Umbilical cord (tissue), 2 donors: ENCODE data around the gene TGFB1I1. TPM values are rescaled to one million over a fixed set of nuclear protein-coding genes. Genes with fewer than 3 reads are reported as not detected.
"Not testable (repeated sequence)": the region's sequence is repeated elsewhere in the genome, so short reads cannot be mapped to it uniquely, and the experiment has no call there.

ENCODE experiments used
- DNase-seq: peaks from one replicate; pipeline ENCODE4 v3.0.0-alpha.2; 2015; ENCODE audit warnings: low spot score
- total RNA-seq: library from RNA; depleted of rRNA; stranded (reverse); fragments of >200 nt; gene quantifications from one replicate; pipeline ENCODE4 v1.2.3, GENCODE V29; 2014; ENCODE audit warnings: low replicate concordance; ENCODE audit not compliant: insufficient read depth

The TGFB1I1 gene
- total RNA-seq, 1 donor from 2014 or later: 83.3 TPM

DNA sequence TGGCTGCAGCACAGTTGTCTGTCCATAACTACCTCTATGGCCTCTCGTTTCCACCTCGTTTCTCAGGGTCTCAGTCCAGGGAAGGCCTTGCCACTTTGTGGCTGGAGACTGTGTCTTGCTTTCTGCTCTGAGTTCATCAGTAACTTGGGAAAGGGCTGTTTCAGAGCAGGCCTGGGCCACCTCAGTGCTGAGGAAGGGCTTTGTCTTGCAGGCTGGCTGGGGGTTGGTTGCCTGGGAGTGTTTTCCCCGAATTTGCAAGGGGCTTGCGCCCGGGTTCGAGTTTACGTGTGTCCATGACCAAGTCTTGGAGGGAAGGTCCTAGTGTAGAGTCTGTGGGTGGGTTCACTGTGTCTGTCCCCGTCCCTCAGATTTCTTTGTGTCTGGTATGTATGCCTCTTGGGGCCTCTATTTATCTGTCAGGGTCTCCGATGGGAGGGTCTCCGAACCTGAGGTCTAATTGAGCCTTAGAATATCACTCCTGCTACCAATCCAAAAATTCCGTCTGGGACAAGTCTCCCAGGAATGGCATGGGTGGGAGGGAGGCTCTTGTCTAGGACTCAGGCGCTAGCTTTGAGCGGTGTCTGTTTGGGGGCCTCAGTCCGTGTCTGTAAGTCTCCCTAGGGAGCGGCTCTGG, 594 bp upstream of the TGFB1I1 start:
- no peak for DNase-seq

DNA sequence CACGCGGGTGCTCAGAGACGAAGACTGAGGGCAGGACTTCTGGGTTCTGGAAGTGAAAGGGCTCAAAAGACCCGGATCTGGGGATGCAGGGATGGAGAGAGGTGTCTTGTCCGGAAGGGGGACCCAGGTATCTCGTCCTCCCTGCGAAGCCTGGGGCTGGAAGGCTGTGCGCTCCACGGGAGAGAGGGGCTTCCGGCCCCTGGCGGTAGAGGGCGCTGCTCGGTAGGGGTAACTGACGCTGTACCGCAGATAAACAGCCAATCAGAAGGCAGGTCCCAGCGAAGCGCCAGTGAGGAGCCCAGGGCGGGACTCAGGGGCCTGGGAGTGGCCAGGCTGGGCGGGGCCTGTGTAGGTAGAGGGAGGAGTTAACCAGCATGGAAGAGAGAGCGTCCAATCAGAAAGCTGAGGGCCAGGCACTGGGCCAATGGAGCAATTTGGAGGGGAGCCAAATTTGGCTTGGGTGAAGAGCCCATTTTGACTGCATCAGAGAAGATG, 804 bp downstream of the TGFB1I1 start:
- DNase-seq: peak; percentile 90

- no peak for DNase-seq
These were observed 1.5 kb downstream of the TGFB1I1 start for GRCh38 chr16:31473264-31473984.

DNA sequence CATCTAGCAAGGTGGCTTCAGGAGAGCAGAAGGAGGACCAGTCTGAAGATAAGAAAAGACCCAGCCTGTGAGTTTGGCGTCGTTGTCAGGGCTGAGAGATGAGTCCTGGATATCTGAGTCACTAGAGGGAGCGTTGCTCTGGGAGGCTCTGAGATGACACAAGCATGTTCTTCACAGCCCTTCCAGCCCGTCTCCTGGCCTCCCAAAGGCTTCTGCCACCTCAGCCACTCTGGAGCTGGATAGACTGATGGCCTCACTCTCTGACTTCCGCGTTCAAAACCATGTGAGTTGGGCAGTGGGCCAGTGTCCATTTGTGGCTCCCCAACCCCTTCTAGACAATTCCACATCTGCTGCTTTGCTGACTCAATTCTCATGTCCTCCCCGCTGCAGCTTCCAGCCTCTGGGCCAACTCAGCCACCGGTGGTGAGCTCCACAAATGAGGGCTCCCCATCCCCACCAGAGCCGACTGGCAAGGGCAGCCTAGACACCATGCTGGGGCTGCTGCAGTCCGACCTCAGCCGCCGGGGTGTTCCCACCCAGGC, 2.3 kb downstream of the TGFB1I1 start:
- DNase-seq: no peak

DNA sequence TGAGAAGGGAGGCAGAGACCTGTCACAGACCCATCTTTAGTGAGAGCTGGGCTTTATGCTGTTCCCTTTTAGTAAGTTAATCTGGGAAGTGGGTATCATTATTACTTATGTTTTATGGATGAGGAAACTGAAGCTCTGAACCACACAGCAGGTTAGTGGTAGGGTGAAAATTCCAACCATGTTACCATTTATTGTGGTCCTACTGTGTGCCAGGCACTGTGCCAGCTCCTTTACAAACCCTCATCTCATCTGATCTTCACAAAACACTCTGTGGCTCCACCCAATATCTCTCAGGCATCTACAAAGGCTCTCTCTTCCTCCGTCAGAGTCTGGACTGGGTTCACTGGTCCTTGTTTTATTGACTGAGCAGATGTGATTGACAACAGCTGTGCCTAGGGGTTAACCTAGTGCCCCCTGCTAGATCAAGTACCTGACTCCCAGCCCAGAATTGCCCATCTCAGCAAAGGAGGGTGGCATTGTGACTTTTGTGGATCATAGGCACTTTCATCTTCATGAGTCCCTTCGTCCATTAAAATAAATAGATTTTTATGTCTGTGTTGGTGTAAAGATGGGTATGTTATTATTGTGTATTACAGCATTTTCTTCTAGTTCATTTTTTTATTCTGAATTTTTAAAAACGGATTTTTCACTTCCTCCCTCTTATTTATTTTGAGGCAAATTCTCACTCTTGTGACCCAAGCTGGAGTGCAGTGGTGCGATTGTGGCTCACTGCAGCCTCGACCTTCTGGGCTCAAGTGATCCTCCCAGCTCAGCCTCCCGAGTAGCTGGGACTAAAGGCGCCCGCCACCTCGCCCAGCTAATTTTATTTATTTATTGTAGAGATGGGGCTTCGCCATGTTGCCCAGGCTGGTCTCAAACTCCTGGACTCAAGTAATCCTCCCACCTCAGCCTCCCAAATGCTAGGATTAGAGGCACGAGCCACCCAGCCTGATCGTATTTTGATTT, 3.1 kb downstream of the TGFB1I1 start:
- no peak for DNase-seq

DNA sequence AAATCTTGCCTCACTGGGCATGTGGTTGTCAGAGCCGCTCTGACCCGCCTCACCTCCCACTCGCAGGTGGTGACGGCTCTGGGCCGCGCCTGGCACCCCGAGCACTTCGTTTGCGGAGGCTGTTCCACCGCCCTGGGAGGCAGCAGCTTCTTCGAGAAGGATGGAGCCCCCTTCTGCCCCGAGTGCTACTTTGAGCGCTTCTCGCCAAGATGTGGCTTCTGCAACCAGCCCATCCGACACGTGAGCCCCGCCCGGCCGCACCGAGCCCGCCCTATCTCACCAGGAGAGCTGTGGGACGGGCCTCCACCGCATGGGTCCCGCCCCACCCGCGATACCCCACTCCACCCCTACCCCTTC, 4.0 kb downstream of the TGFB1I1 start:
- no peak for DNase-seq

DNA sequence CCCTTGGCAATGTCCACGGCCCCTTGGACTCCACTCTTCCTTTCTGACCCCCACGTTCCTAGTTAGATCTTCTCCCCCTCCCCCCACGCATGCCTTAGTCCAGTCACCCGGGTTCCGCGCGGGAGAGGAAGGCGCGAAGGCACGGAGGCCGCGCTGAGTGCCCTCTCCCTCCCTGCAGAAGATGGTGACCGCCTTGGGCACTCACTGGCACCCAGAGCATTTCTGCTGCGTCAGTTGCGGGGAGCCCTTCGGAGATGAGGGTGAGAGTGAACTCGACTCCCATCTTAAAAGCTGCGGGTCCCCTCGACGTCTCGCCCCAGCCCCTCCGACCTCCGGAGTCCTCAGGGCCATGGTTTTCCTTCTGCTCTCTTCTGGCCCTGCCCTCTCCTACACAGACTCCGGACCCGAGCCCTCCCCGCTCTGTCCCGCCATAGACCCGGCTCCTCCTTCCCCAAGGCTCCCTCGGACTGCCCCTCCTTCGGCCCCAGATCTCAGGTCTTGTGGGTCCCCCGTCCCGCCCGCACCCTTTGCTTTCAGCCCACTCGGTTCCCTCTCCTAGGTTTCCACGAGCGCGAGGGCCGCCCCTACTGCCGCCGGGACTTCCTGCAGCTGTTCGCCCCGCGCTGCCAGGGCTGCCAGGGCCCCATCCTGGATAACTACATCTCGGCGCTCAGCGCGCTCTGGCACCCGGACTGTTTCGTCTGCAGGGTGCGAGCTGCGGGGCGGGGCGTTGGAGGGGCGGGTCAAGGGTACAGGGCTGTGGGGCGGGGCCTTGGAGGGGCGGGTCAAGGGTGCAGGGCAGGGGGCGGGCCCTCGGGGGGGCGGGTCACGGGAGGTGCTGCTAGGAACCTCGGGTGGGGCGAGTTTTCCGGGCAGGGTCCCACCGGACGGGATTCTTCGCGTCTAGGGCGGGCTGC, 4.6 kb downstream of the TGFB1I1 start:
- DNase-seq: no peak

DNA sequence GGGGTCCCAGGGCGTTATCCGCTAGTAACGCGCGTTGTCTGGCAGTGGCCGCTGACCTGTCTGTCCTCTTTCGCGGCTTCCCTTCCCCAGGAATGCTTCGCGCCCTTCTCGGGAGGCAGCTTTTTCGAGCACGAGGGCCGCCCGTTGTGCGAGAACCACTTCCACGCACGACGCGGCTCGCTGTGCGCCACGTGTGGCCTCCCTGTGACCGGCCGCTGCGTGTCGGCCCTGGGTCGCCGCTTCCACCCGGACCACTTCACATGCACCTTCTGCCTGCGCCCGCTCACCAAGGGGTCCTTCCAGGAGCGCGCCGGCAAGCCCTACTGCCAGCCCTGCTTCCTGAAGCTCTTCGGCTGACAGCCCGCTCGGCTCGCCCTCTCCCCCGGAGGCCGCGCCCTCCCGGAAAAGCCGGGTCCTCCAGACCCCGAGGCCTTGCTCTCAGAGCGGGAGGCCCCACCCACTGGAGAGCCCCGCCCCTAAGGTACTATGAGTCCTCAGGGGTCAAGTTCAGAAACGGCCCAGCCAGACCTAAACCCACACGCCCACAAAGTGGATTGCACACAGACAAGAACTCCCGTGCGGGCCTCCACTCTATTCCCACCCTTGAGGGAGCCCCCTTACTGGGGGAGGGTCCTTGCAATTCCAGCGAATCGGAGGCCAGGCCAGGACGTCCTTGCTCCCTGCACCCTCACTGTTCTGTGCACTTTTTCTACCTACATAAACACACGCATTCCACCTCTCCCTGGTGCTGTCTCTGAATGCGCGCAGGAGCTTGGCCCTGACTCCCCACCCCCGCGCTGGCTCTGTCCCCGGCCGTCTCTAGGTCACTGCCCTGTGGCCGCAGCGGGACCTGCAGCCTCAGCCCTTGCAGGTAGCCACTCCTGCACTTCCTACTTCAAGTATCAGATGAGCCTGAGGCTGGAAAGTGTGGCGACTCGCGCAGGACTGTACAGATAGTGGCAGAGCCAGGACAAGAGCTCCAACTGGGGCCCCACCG, 5.6 kb downstream of the TGFB1I1 start:
- DNase-seq: no peak

DNA sequence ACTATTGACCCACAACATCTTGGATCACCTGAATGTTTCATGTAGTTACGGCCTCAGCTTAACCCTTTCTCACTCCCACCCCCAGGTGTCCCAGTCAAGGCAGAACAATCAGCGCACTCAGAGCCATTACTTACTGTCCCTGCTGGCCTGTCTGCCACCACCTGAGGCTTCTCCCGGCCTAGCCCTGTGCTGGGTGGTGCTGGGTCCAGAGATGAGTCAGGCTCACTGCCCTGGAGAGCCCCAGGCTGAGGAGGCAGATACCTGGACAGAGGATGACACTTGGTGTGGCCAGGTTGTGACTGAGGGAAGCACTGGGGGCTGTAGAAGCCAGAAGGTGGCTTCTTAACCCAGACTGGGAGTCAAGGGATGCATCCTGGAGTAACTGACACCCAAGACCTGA, 7.0 kb downstream of the TGFB1I1 start:
- DNase-seq: no peak

DNA sequence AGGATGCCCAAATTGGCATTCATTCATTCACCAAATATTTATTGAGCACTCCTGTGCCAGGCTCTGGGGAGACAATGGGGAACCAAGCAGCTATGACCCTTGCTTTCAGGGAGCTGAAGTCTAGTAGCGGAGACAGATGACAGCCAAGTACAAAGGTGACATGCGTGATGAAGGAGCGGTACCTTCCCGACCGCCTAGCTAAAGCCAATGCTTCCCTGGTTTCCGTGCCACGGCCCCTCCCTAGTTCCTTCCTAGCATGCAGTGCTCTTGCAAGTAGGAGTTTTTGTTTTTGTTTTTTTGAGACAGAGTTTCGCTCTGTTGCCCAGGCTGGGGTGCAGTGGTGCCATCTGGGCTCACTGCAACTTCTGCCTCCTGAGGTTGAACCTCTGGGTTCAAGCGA, 7.8 kb downstream of the TGFB1I1 start:
- DNase-seq: no peak

DNA sequence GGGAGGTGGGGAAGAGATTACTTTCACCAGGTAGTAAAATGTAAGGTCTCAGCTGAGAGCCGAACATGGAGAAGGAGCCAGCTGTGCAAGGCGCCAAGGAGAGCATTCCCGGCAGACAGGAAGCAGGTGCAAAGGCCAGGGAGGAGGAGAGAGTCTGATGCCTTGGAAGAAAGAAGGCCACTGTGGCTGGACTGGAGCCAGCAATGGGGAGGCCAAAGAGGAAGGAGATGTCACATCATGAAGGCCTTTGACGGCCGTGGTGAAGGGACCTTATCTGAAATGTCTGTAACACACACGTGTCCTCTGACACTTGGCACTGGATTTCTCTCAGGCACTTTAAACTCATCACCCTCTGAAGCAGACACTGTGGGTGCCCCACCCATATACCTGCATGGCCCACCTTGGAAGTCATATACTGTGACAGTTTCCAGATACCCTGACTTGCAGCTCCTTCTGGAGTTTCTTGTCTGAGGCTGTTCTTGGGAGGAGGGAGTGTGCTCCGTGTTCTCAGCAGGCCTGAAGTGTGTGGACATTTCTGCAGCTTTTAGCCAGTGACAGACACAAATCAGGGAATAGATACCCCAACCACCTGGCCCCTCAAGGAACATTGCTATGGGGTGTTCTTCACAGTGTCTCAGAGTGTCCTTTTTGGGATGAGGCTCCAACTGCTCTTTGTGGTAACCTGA, 9.0 kb downstream of the TGFB1I1 start:
- no peak for DNase-seq

GRCh38 chr16:31483081-31483480, 11.1 kb downstream of the TGFB1I1 start, which contains the start of gene SLC5A2:
Gene SLC5A2 (plus strand): TSS chr16:31483123. CDS start chr16:31483137, 14 bp downstream.
- DNase-seq: no peak

- not testable (repeated sequence) for DNase-seq
These were observed 12.1 kb downstream of the TGFB1I1 start for GRCh38 chr16:31484048-31484447.

GRCh38 chr16:31484491-31485171, 12.7 kb downstream of the TGFB1I1 start:
- no peak for DNase-seq

DNA sequence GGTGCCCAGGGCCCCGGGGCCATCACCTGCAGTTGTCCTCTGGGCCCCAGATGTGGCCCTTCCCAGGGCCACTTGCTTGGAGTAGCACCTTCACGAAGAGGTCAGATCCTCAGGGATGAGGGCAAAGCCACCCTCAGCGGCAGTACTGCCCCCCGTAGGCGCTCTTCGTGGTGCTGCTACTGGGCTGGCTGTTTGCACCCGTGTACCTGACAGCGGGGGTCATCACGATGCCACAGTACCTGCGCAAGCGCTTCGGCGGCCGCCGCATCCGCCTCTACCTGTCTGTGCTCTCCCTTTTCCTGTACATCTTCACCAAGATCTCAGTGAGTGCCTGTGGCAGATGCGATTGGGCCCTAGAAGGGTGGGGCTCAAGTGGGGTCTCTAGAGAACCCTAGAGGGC, 13.6 kb downstream of the TGFB1I1 start:
- no peak for DNase-seq

- DNase-seq: no peak
These were observed 14.1 kb downstream of the TGFB1I1 start for GRCh38 chr16:31486045-31486444.

GRCh38 chr16:31487071-31487719, 15.2 kb downstream of the TGFB1I1 start:
- no peak for DNase-seq
